Neuronal stem cell (in vitro differentiated cells): ENCODE data around the gene NAA30. TPM values are rescaled to one million over a fixed set of nuclear protein-coding genes. Genes with fewer than 3 reads are reported as not detected.
"Not testable (repeated sequence)": the region's sequence is repeated elsewhere in the genome, so short reads cannot be mapped to it uniquely, and the experiment has no call there.

Source experiments
- DNase-seq: peaks from one replicate; pipeline ENCODE4 v3.0.0-alpha.2; 2013; ENCODE audit warnings: low spot score
- H2AFZ ChIP-seq: one replicate; pipeline ENCODE4 v1.6.1; 2013; ENCODE audit warnings: mild to moderate bottlenecking, low read length, inconsistent platforms
- H2AK5ac ChIP-seq: 2 replicates; pipeline ENCODE4 v1.6.1; 2013; ENCODE audit warnings: low read depth, mild to moderate bottlenecking, inconsistent platforms, low read length, moderate library complexity, mixed read lengths
- H2BK120ac ChIP-seq: 2 replicates; pipeline ENCODE4 v1.6.1; 2013; ENCODE audit warnings: low read depth, mild to moderate bottlenecking, inconsistent platforms, low read length, moderate library complexity, mixed read lengths
- H2BK12ac ChIP-seq: one replicate; pipeline ENCODE4 v1.6.1; 2013; ENCODE audit warnings: low read length, inconsistent platforms
- H2BK15ac ChIP-seq: 2 replicates; pipeline ENCODE4 v1.6.1; 2013; ENCODE audit warnings: mild to moderate bottlenecking, low read length, inconsistent platforms, mixed read lengths
- H2BK5ac ChIP-seq: one replicate; pipeline ENCODE4 v1.6.1; 2013; ENCODE audit warnings: inconsistent platforms, mild to moderate bottlenecking, low read length, moderate library complexity
- H3K14ac ChIP-seq: one replicate; pipeline ENCODE4 v1.6.1; 2013; ENCODE audit warnings: low read length, inconsistent platforms
- H3K18ac ChIP-seq: 2 replicates; pipeline ENCODE4 v1.6.1; 2013; ENCODE audit warnings: low read length, inconsistent platforms
- H3K23ac ChIP-seq: 2 replicates; pipeline ENCODE4 v1.6.1; 2013; ENCODE audit warnings: low read depth, mild to moderate bottlenecking, mixed read lengths, low read length, inconsistent platforms; ENCODE audit not compliant: poor library complexity
- H3K27ac ChIP-seq: replicated peaks from 3 replicates; pipeline ENCODE4 v1.5.1; 2013; ENCODE audit warnings: low read length, inconsistent platforms
- H3K27me3 ChIP-seq, 3 experiments: 2 replicates each; pipeline ENCODE4 v1.6.1; 2013; ENCODE audit warnings: low read length in 3 of 3, mild to moderate bottlenecking in 2 of 3, inconsistent platforms in 1 of 3, low read depth in 1 of 3, mixed read lengths in 1 of 3, moderate library complexity in 1 of 3; ENCODE audit not compliant: control insufficient read depth in 3 of 3, insufficient read depth in 3 of 3
- H3K36me3 ChIP-seq, 2 donors: replicated peaks in 1 of 2; 2 replicates each; pipeline ENCODE4 v1.6.1; 2013; ENCODE audit warnings: low read length in 2 of 2; ENCODE audit not compliant: control insufficient read depth in 2 of 2, insufficient read depth in 2 of 2
- H3K4ac ChIP-seq: 2 replicates; pipeline ENCODE4 v1.6.1; 2013; ENCODE audit warnings: inconsistent platforms, mild to moderate bottlenecking, low read length, moderate library complexity
- H3K4me1 ChIP-seq, 2 donors: 1 replicate in 1 of 2; 2 replicates in 1 of 2; pipeline ENCODE4 v1.6.1; 2013; ENCODE audit warnings: low read length in 2 of 2, low read depth in 1 of 2; ENCODE audit not compliant: control insufficient read depth in 2 of 2, insufficient read depth in 1 of 2
- H3K4me2 ChIP-seq: one replicate; pipeline ENCODE4 v1.6.1; 2013; ENCODE audit warnings: mild to moderate bottlenecking, low read length, inconsistent platforms; ENCODE audit not compliant: insufficient read depth, poor library complexity, severe bottlenecking
- H3K4me3 ChIP-seq, 2 donors: 2 replicates each; pipeline ENCODE4 v1.5.1; 2013; ENCODE audit warnings: low read length in 2 of 2, mild to moderate bottlenecking in 2 of 2, inconsistent platforms in 1 of 2, moderate library complexity in 1 of 2
- H3K79me1 ChIP-seq: one replicate; pipeline ENCODE4 v1.6.1; 2013; ENCODE audit warnings: low read depth, mild to moderate bottlenecking, inconsistent platforms, low read length, moderate library complexity
- H3K9ac ChIP-seq: one replicate; pipeline ENCODE4 v1.6.1; 2013; ENCODE audit warnings: mild to moderate bottlenecking, low read depth, low read length, inconsistent platforms; ENCODE audit not compliant: poor library complexity
- H3K9me3 ChIP-seq, 2 donors: replicated peaks in 1 of 2; 2 replicates each; pipeline versions ENCODE3 to v1.6.1; 2013; ENCODE audit warnings: low read length in 2 of 2, mild to moderate bottlenecking in 2 of 2, inconsistent platforms in 1 of 2, low read depth in 1 of 2, mixed read lengths in 1 of 2, moderate library complexity in 1 of 2; ENCODE audit not compliant: control insufficient read depth in 2 of 2, insufficient read depth in 1 of 2
- H4K8ac ChIP-seq: one replicate; pipeline ENCODE4 v1.6.1; 2013; ENCODE audit warnings: low read depth, mild to moderate bottlenecking, inconsistent platforms, low read length, moderate library complexity
- H4K91ac ChIP-seq: one replicate; pipeline ENCODE4 v1.6.1; 2013; ENCODE audit warnings: low read length, low read depth, mild to moderate bottlenecking, inconsistent platforms; ENCODE audit not compliant: poor library complexity
- WGBS, 2 donors: extraction: QIAGEN DNeasy Blood & Tissue Kit; methylation state at CpG; one replicate each; pipeline ENCODE4 v1.1.7; 2013; ENCODE audit warnings: missing lambda C conversion rate in 2 of 2, mixed read lengths in 1 of 2; ENCODE audit not compliant: insufficient read length in 2 of 2, insufficient replicate concordance in 1 of 2; ENCODE audit errors: extremely low coverage in 2 of 2; 5-methylcytosine and 5-hydroxymethylcytosine counted together
- polyA plus RNA-seq, 2 experiments: library from polyadenylated mRNA; stranded (reverse); fragments of 200-250 nt; gene quantifications; one replicate each; pipeline ENCODE4 v1.2.3, GENCODE V29; 2013

NAA30 gene
- polyA plus RNA-seq (2013, experiment 1 of 2) = 15.0 TPM
- polyA plus RNA-seq (2013, experiment 2 of 2) = 16.4 TPM

GRCh38 chr14:57390037-57390805 lies at the start of gene NAA30:
Gene NAA30, plus strand, starts transcription at chr14:57390586. Its CDS starts 372 bp downstream, at chr14:57390958.
- H3K9ac ChIP-seq = peak within 1 kb of the TSS; percentile 98
- no peak within 1 kb of the TSS for H2BK120ac ChIP-seq
- H3K14ac ChIP-seq = peak within 1 kb of the TSS; percentile 97
- H3K4me3 ChIP-seq = peak within 1 kb of the TSS; percentile 75 to 99
- no peak within 1 kb of the TSS for H3K4ac ChIP-seq
- H3K18ac ChIP-seq = peak within 1 kb of the TSS; percentile 98
- peaks cover 0 to 14% of the 10 kb centered on the region in 2 donors for H3K36me3 ChIP-seq
- H3K4me2 ChIP-seq = peak within 1 kb of the TSS; percentile 68
- peaks cover 3 to 16% of the 10 kb centered on the region in 2 donors for H3K4me1 ChIP-seq
- peak within 1 kb of the TSS; percentile 73 for H3K27ac ChIP-seq
- peak; percentile 92 for DNase-seq
- H3K23ac ChIP-seq = peak within 1 kb of the TSS; percentile 99
- H2BK12ac ChIP-seq = no peak within 1 kb of the TSS
- H4K91ac ChIP-seq = no peak within 1 kb of the TSS
- no peak within 1 kb of the TSS for H2AK5ac ChIP-seq
- H3K79me1 ChIP-seq = peaks cover 2% of the 10 kb centered on the region
- peak within 1 kb of the TSS; percentile 82 for H2BK5ac ChIP-seq
- H3K9me3 ChIP-seq = no peaks in the 10 kb centered on the region
- H2BK15ac ChIP-seq = peak within 1 kb of the TSS; percentile 67
- peak within 1 kb of the TSS; percentile 99 for H2AFZ ChIP-seq
- H3K27me3 ChIP-seq = peaks cover 0 to 17% (median 0%) of the 10 kb centered on the region in 3 experiments
- WGBS, 2 donors = no CpG with 5 or more reads among the region's 62 CpGs
- peak within 1 kb of the TSS; percentile 19 for H4K8ac ChIP-seq

- H3K23ac ChIP-seq, H3K79me1 ChIP-seq, H2BK120ac ChIP-seq, H2BK15ac ChIP-seq, H3K36me3 ChIP-seq, H3K14ac ChIP-seq, H2BK5ac ChIP-seq, H3K4ac ChIP-seq, H2BK12ac ChIP-seq, H3K9me3 ChIP-seq, H3K27me3 ChIP-seq, H3K18ac ChIP-seq, H2AK5ac ChIP-seq, H4K8ac ChIP-seq, H3K27ac ChIP-seq, H3K4me3 ChIP-seq, H3K4me1 ChIP-seq, DNase-seq, H3K4me2 ChIP-seq, H3K9ac ChIP-seq, H4K91ac ChIP-seq: not testable (repeated sequence)
- peak overlapping the region; percentile 72 for H2AFZ ChIP-seq
- no CpG with 5 or more reads among the region's 34 CpGs for WGBS, 2 donors
Measured at GRCh38 chr14:57343545-57344297, 46.7 kb upstream of the NAA30 start.

GRCh38 chr14:57345106-57345505 lies 45.3 kb upstream of the NAA30 start:
- no peak for DNase-seq
- Histone ChIP-seq H3K9me3 (peaks cover 0 to 2% of the 10 kb centered on the region in 2 donors), H2AK5ac (no peak overlapping the region), H3K4me2 (no peak overlapping the region), H2BK12ac (no peak overlapping the region), H3K36me3 (no peaks in the 10 kb centered on the region), H2BK5ac (no peak overlapping the region), H3K4ac (no peak overlapping the region), H3K27me3 (no peaks in the 10 kb centered on the region), H4K8ac (no peak overlapping the region), H3K9ac (no peak overlapping the region), H3K18ac (no peak overlapping the region), H3K27ac (no peak overlapping the region), H3K79me1 (no peaks in the 10 kb centered on the region), H2BK15ac (no peak overlapping the region), H4K91ac (no peak overlapping the region), H2AFZ (peak overlapping the region; percentile 82), H3K14ac (no peak overlapping the region), H3K4me1 (peaks cover 5% of the 10 kb centered on the region in 2 donors), H3K4me3 (no peak overlapping the region), H2BK120ac (no peak overlapping the region), H3K23ac (no peak overlapping the region)
- no CpG with 5 or more reads among the region's 9 CpGs for WGBS, 2 donors

DNA sequence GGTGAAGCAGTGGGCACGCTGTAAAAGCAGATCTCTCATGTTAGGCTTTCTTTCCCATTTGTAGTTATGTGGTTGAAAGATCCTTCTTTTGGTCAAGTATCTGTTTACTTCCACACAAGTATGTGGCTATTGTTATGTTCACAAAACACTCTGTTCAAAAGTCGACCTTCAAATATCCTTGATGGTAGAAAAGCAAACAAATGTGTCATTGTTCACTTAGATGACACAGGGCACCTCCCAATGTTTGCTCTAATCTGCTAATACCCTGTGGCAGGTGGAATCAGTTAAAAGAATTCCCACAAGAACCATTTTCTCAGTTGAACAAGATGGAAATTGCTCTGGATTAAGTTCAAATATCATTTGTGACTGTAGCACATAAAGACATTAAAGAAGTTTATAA lies 43.6 kb upstream of the NAA30 start:
- Histone ChIP-seq H3K27ac (no peak overlapping the region), H3K4me3 (no peak overlapping the region), H2BK15ac (no peak overlapping the region), H3K36me3 (no peaks in the 10 kb centered on the region), H3K4ac (no peak overlapping the region), H3K23ac (no peak overlapping the region), H2AFZ (no peak overlapping the region), H3K9ac (no peak overlapping the region), H3K14ac (no peak overlapping the region), H3K4me1 (peaks cover 5% of the 10 kb centered on the region in 2 donors), H2BK12ac (no peak overlapping the region), H3K4me2 (no peak overlapping the region), H3K9me3 (peaks cover 0 to 2% of the 10 kb centered on the region in 2 donors), H2AK5ac (no peak overlapping the region), H4K8ac (no peak overlapping the region), H3K18ac (no peak overlapping the region), H2BK5ac (no peak overlapping the region), H2BK120ac (no peak overlapping the region), H3K79me1 (no peaks in the 10 kb centered on the region), H3K27me3 (no peaks in the 10 kb centered on the region), H4K91ac (no peak overlapping the region)
- no peak for DNase-seq
- no CpG with 5 or more reads among the region's 2 CpGs for WGBS, 2 donors
